GM12865 (cell line): ENCODE measurements around the gene RASEF.

Experiments used
- DNase-seq: peaks from one replicate; pipeline ENCODE4 v3.0.0; 2010; ENCODE audit warnings: low read depth
- H3K4me3 ChIP-seq: 2 replicates; pipeline ENCODE4 v1.5.1; 2011; ENCODE audit warnings: mild to moderate bottlenecking, low read depth, low read length, control low read depth
- CTCF ChIP-seq: IDR thresholded peaks from 2 replicates; pipeline ENCODE4 v1.5.1; 2011; ENCODE audit warnings: low read length, control low read depth, low read depth, inconsistent platforms; ENCODE audit not compliant: insufficient read depth; ENCODE audit errors: missing control alignments

Gene RASEF

GRCh38 chr9:83013867-83014605 lies 48.9 kb downstream of the RASEF start:
- no peak for TF ChIP-seq CTCF
- H3K4me3 ChIP-seq: no peak overlapping the region
- DNase-seq: no peak

GRCh38 chr9:83012922-83013838 lies 49.8 kb downstream of the RASEF start:
- no peak overlapping the region for H3K4me3 ChIP-seq
- DNase-seq: no peak
- TF ChIP-seq CTCF: no peak

GRCh38 chr9:83012168-83012921 lies 50.6 kb downstream of the RASEF start:
- DNase-seq: no peak
- no peak for TF ChIP-seq CTCF
- H3K4me3 ChIP-seq: no peak overlapping the region

- no peak overlapping the region for H3K4me3 ChIP-seq
- no peak for DNase-seq
- no peak for TF ChIP-seq CTCF
Observed at GRCh38 chr9:83011611-83012010, 51.3 kb downstream of the RASEF start.

- H3K4me3 ChIP-seq: no peak overlapping the region
- DNase-seq: no peak
- TF ChIP-seq CTCF: no peak
Observed at GRCh38 chr9:83007521-83008300, 55.2 kb downstream of the RASEF start.

- H3K4me3 ChIP-seq: no peak overlapping the region
- TF ChIP-seq CTCF: no peak
- DNase-seq: peak; percentile 6
Observed at GRCh38 chr9:83006378-83006777, 56.6 kb downstream of the RASEF start.
